HUES48 (cell line): ENCODE results near the gene PI4KB.

Experiments used
- H3K27ac ChIP-seq: one replicate; pipeline ENCODE4 v1.7.0; 2013; ENCODE audit warnings: low read depth, low read length, inconsistent platforms
- H3K27me3 ChIP-seq: 2 replicates; pipeline ENCODE4 v1.6.1; 2013; ENCODE audit warnings: mild to moderate bottlenecking, low read length; ENCODE audit not compliant: control insufficient read depth, insufficient read depth
- H3K36me3 ChIP-seq: 2 replicates; pipeline ENCODE4 v1.6.1; 2013; ENCODE audit warnings: low read length; ENCODE audit not compliant: control insufficient read depth, insufficient read depth
- H3K4me1 ChIP-seq: 2 replicates; pipeline ENCODE4 v1.6.1; 2013; ENCODE audit warnings: mild to moderate bottlenecking, low read length; ENCODE audit not compliant: control insufficient read depth, insufficient read depth
- H3K4me3 ChIP-seq: 2 replicates; pipeline ENCODE4 v1.5.1; 2013; ENCODE audit warnings: mild to moderate bottlenecking, low read depth, low read length
- H3K9ac ChIP-seq: 2 replicates; pipeline ENCODE4 v1.6.1; 2013; ENCODE audit warnings: mild to moderate bottlenecking, low read depth, low read length, moderate library complexity
- H3K9me3 ChIP-seq: 2 replicates; pipeline ENCODE4 v1.6.1; 2013; ENCODE audit warnings: low read length; ENCODE audit not compliant: control insufficient read depth, insufficient read depth

PI4KB gene

GRCh38 chr1:151327223-151327902 lies at the start of gene PI4KB:
TSS of gene PI4KB (minus strand) at chr1:151327416. CDS start at chr1:151316481, 10,935 bp downstream.
- Histone ChIP-seq H3K27me3 (no peaks in the 10 kb centered on the region), H3K9me3 (no peaks in the 10 kb centered on the region)

DNA sequence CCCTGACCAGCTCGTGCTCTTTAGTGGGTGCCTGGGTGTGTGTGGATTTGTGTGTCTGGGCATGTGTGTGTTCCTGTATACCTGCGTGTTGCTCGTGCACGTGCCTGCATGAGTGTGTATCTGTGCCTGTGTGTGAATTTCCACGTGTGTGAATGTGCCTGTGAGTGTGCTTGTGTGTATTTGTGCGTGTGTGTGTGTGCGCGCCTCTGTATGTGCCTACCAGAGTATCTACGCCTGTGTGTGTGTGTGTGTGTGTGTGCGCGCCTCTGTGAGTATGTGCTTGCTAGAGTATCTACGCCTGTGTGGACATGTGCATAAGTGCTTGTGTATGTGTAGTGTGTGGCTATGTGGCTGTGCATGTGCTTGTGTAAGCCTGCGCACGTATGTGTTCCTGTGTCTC lies 46.0 kb upstream of the PI4KB start:
- H3K9me3 ChIP-seq, result no peaks in the 10 kb centered on the region
- no peak overlapping the region for H3K4me3 ChIP-seq
- no peaks in the 10 kb centered on the region for H3K27me3 ChIP-seq
- peaks cover 5% of the 10 kb centered on the region; the same call in 1 of the 2 replicates for H3K4me1 ChIP-seq
- no peaks in the 10 kb centered on the region for H3K36me3 ChIP-seq
- no peak overlapping the region for H3K9ac ChIP-seq
- no peak overlapping the region for H3K27ac ChIP-seq

More at GRCh38 chr1:151327223-151327902, at the start of gene PI4KB:
- Histone ChIP-seq H3K36me3 (peaks cover 11% of the 10 kb centered on the region), H3K4me1 (peaks cover 9% of the 10 kb centered on the region; the same call in 1 of the 2 replicates), H3K4me3 (peak within 1 kb of the TSS; percentile 71), H3K27ac (peak within 1 kb of the TSS; percentile 91), H3K9ac (peak within 1 kb of the TSS; percentile 95)

DNA sequence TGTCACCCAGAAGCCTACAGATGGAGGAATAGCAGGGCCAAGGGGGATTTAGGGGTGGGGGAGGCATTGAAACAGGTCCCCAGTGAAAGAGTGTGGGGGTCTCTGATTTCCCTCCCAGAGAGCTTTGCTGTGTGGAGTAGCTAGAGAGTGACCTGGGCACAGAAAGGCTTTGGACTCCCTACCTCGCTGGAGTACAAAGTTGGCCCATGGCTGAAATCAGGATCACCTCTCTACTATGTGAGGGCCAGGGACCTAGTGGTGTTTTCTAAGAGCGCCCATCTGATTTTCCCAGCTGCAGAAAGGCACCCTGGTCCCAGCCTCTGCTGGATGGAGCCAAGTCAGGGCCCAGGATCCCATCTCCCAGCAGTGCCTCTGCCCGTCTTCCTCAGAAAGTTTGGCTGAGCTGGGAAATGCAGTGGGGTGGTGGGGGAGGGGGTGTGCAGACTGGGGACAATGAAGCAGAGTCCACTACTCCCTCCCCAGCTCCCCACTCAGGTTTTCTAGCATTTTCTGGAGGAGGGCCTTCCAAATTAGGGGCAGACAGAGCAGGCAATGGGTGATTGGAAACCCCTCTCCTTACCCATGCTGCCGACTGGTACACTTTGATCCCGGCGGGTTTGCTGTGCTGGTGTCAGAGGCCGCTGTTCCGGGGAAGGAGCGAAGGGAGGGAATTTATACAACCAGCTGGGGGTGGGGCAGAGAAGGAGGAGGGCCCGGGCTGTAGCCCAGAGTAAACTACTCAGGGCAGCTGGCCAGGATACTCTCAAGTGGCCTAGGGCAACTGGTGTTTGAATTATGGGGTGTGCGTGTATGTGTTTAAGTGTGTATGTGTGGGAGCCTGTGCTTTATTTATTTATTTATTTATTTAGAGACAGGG lies 45.1 kb upstream of the PI4KB start, which contains the start of gene SELENBP1:
TSS of gene SELENBP1 (minus strand) at position 648 of the 877 bp plus-strand sequence. CDS start at position 584, 64 bp downstream.
- Histone ChIP-seq H3K9ac (0 out of 2 replicates have a peak within 1 kb of the TSS, but pooled peaks have one; percentile 41), H3K27ac (peak within 1 kb of the TSS; percentile 44)

GRCh38 chr1:151371370-151372057 lies 44.3 kb upstream of the PI4KB start:
- H3K9ac ChIP-seq, result no peak overlapping the region
- H3K27me3 ChIP-seq, result no peaks in the 10 kb centered on the region
- H3K36me3 ChIP-seq, result peaks cover 3% of the 10 kb centered on the region; the same call in 1 of the 2 replicates
- no peaks in the 10 kb centered on the region for H3K9me3 ChIP-seq
- H3K27ac ChIP-seq, result no peak overlapping the region
- no peak overlapping the region for H3K4me3 ChIP-seq
- H3K4me1 ChIP-seq, result peaks cover 5% of the 10 kb centered on the region; the same call in 1 of the 2 replicates

More for the DNA sequence above, 45.1 kb upstream of the PI4KB start, which contains the start of gene SELENBP1:
- Histone ChIP-seq H3K27me3 (no peaks in the 10 kb centered on the region), H3K4me1 (peaks cover 5% of the 10 kb centered on the region; the same call in 1 of the 2 replicates), H3K4me3 (peak within 1 kb of the TSS; percentile 58; the same call in 1 of the 2 replicates), H3K36me3 (peaks cover 3% of the 10 kb centered on the region; the same call in 1 of the 2 replicates), H3K9me3 (no peaks in the 10 kb centered on the region)

- Histone ChIP-seq H3K27ac (no peak overlapping the region), H3K4me3 (no peak overlapping the region), H3K9ac (no peak overlapping the region), H3K27me3 (no peaks in the 10 kb centered on the region), H3K4me1 (peaks cover 5% of the 10 kb centered on the region; the same call in 1 of the 2 replicates), H3K9me3 (no peaks in the 10 kb centered on the region), H3K36me3 (peaks cover 7% of the 10 kb centered on the region; the same call in 1 of the 2 replicates)
These were observed 43.1 kb upstream of the PI4KB start for GRCh38 chr1:151370211-151370911.

- Histone ChIP-seq H3K4me3 (no peak overlapping the region), H3K27ac (no peak overlapping the region), H3K9me3 (no peaks in the 10 kb centered on the region), H3K36me3 (peaks cover 12% of the 10 kb centered on the region; the same call in 1 of the 2 replicates), H3K4me1 (peaks cover 5% of the 10 kb centered on the region; the same call in 1 of the 2 replicates), H3K9ac (no peak overlapping the region), H3K27me3 (no peaks in the 10 kb centered on the region)
These were observed 42.4 kb upstream of the PI4KB start for GRCh38 chr1:151369621-151370048.

DNA sequence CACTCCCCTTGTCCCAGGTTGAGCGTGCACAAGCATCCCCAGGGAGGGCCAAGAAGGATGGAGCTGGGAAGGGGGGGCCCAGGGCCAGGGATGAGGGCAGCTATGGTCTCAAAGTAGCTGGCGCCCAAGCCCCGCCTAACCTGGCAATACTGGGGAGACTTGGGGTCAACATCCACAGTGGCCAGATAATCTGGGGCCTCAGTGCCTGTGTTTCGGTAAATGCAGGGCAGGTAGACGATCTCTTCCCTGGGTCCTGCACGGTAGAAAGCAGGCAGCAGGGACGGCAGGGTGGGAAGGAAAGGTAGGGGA lies 42.0 kb upstream of the PI4KB start:
- Histone ChIP-seq H3K9ac (no peak overlapping the region), H3K27me3 (no peaks in the 10 kb centered on the region), H3K27ac (no peak overlapping the region), H3K9me3 (no peaks in the 10 kb centered on the region), H3K4me1 (peaks cover 5% of the 10 kb centered on the region; the same call in 1 of the 2 replicates), H3K4me3 (no peak overlapping the region), H3K36me3 (peaks cover 16% of the 10 kb centered on the region; the same call in 1 of the 2 replicates)

- peaks cover 5% of the 10 kb centered on the region; the same call in 1 of the 2 replicates for H3K4me1 ChIP-seq
These were observed 41.4 kb upstream of the PI4KB start for GRCh38 chr1:151368393-151369301.

DNA sequence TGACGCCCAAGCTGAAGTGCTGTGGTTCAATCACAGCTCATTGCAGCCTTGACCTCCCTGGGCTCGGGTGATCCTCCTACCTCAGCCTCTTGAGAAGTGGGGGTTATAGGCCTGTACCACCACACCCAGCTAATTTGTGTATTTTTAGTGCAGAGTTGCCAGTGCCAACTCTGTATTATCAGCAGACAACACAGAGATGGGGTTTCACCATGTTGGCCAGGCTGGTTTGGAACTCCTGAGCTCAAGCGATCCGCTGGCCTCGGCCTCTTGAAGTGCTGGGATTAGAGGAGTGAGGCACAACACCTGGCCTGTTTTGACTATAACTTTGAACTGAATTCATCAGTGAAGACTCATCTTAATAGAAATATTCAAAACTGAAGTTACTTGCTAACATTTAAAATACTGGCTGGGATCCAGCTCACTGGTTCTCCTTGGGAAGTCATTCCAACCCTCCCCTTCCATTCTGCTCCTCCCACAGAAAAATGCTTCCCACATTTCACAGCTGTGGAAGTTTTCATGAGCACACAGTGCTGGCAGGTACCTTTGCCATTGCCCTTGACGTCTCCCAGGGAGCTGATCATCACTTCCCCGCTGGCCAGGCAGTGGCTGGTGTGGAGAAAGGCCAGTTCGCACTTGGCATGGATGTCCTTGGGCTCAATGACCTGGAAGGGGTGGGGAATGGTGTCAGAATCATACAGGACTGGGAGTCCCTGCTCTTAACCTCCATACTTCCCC lies 40.6 kb upstream of the PI4KB start:
- no peak overlapping the region for H3K9ac ChIP-seq
- peaks cover 2% of the 10 kb centered on the region; the same call in 1 of the 2 replicates for H3K9me3 ChIP-seq
- peaks cover 5% of the 10 kb centered on the region; the same call in 1 of the 2 replicates for H3K4me1 ChIP-seq
- no peak overlapping the region for H3K27ac ChIP-seq
- H3K27me3 ChIP-seq, result no peaks in the 10 kb centered on the region
- H3K36me3 ChIP-seq, result peaks cover 19% of the 10 kb centered on the region; the same call in 1 of the 2 replicates
- no peak overlapping the region for H3K4me3 ChIP-seq

More at GRCh38 chr1:151368393-151369301, 41.4 kb upstream of the PI4KB start:
- H3K27ac ChIP-seq, result no peak overlapping the region
- peaks cover 19% of the 10 kb centered on the region; the same call in 1 of the 2 replicates for H3K36me3 ChIP-seq
- H3K9me3 ChIP-seq, result no peaks in the 10 kb centered on the region; the same call in 1 of the 2 replicates
- no peak overlapping the region for H3K9ac ChIP-seq
- no peaks in the 10 kb centered on the region for H3K27me3 ChIP-seq
- H3K4me3 ChIP-seq, result no peak overlapping the region
